Measurements from ENCODE around the gene BDKRB2.

GRCh38 chr14:96287856-96288255, 83.2 kb downstream of the BDKRB2 start:
- no peak for TF ChIP-seq POLR2A (IDR thresholded peaks at IDR 0.05)
- TF ChIP-seq, protein P1, sequence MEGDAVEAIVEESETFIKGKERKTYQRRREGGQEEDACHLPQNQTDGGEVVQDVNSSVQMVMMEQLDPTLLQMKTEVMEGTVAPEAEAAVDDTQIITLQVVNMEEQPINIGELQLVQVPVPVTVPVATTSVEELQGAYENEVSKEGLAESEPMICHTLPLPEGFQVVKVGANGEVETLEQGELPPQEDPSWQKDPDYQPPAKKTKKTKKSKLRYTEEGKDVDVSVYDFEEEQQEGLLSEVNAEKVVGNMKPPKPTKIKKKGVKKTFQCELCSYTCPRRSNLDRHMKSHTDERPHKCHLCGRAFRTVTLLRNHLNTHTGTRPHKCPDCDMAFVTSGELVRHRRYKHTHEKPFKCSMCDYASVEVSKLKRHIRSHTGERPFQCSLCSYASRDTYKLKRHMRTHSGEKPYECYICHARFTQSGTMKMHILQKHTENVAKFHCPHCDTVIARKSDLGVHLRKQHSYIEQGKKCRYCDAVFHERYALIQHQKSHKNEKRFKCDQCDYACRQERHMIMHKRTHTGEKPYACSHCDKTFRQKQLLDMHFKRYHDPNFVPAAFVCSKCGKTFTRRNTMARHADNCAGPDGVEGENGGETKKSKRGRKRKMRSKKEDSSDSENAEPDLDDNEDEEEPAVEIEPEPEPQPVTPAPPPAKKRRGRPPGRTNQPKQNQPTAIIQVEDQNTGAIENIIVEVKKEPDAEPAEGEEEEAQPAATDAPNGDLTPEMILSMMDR (IDR thresholded peaks at IDR 0.05 in 8 of 11, conservative IDR thresholded peaks at IDR 0.05 in 3 of 11): no peak
- no peak for TF ChIP-seq POLR2AphosphoS5 (IDR thresholded peaks at IDR 0.05)

Data from spleen (tissue), 7 donors.